ENCODE results near the gene THSD7B.

DNA sequence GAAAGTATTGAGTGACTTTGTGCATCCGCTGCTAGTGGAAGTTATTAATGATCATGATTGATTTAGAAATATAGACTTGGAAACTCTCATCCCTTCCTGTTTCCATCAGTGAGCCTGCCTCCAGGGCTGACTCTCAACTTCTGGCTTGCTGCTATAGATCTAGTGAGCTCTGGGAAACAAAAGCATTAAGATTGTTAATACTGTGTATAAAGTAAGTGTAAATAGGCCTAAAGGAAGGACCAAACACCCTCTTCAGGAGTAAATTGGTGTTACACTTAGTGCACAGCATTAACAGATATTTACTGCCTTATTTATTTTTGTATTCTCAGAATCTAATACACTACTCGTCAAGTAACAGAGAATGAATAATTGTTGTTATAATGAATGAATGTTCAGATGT lies 285.6 kb downstream of the THSD7B start:
- TF ChIP-seq EZH2 (IDR thresholded peaks at IDR 0.05; ENCODE audit: insufficient read depth, poor library complexity, severe bottlenecking), result no peak
- no peak for TF ChIP-seq EZH2phosphoT487 (IDR thresholded peaks at IDR 0.05; ENCODE audit: insufficient read depth, low read depth)
